ENCODE measurements around the gene B3GALT4.

B3GALT4 gene

DNA sequence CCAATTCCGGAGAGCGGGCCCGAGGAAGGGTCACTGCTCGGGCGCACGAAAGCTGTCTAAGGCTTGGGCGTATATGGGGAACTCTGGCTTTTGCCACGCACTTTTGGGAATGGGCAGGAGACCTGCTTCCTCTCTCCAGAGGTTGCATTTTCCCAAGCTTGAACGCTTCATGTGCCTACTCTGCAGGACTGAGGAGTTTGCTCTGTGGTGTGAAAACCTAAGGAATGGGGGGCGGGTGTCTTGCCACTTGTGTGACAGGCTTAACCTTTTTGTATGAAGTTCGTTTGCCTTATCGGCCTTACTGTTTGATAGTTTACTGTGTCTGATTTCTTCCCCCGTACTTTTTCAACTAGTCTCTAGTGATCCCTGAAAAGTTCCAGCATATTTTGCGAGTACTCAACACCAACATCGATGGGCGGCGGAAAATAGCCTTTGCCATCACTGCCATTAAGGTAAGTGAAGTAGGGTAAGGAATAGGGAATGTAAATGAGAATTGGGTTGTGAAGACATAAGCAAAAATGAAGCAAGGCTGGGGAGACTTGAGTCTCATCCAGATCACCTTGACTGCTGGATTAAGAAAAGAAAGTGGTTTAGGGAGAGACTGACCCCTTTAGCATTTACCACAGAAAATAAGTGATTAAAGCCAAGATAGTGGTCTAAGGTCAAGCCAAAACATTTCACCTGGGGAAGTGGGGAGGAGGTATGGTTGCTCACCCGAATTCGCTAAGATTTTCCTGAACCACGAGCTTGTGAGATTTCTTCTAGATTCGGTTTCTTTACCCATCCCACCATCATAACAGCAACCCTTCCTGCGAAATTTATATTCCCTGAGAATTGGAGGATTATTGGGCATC is 4.4 kb upstream of the B3GALT4 start:
- TF ChIP-seq, protein P1, sequence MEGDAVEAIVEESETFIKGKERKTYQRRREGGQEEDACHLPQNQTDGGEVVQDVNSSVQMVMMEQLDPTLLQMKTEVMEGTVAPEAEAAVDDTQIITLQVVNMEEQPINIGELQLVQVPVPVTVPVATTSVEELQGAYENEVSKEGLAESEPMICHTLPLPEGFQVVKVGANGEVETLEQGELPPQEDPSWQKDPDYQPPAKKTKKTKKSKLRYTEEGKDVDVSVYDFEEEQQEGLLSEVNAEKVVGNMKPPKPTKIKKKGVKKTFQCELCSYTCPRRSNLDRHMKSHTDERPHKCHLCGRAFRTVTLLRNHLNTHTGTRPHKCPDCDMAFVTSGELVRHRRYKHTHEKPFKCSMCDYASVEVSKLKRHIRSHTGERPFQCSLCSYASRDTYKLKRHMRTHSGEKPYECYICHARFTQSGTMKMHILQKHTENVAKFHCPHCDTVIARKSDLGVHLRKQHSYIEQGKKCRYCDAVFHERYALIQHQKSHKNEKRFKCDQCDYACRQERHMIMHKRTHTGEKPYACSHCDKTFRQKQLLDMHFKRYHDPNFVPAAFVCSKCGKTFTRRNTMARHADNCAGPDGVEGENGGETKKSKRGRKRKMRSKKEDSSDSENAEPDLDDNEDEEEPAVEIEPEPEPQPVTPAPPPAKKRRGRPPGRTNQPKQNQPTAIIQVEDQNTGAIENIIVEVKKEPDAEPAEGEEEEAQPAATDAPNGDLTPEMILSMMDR (IDR thresholded peaks at IDR 0.05; ENCODE audit: borderline replicate concordance, insufficient read depth, low read depth, low read length) = no peak
- peak overlapping the region; percentile 61 for H3K4me3 ChIP-seq (ENCODE audit: low read depth, low read length)

DNA sequence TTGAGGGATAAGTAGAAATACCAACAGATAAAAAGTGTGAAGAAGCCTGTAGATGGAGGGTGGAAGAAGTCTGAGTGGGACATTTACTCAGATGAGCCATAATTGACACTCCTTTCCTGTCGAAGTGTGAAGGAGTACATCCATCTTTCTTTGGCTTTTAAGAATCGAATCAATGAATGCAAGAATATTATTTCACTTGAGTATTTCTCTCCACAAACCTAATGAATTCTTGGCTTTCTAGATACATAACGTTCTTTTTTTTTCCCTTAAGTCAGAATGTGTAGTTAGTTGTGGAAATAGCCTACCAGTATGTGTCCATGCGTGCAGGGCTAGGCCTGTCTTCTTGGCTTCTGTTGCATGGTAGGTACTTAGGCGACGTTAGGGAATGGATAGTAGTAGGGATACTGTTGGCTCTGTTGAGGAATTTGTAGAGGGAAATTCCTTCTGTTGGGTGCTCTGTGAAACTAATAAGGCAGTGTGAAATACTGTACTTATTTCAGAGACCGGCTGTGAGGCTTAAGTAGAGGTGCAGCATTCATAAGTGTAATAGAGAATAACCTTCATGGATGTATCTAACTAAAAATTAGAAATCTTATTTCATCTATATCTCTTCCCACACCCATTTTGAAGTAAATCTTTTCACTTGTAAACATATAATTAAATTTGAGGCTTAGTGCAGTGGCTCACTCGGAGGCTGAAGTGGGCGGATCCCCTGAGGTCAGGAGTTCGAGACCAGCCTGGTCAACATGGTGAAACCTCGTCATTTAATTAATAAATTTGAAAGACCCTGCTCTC is 3.6 kb upstream of the B3GALT4 start:
- peak overlapping the region; percentile 61 for H3K4me3 ChIP-seq (ENCODE audit: low read depth, low read length)
- TF ChIP-seq, protein P1 (IDR thresholded peaks at IDR 0.05; ENCODE audit: borderline replicate concordance, insufficient read depth, low read depth, low read length) = no peak

DNA sequence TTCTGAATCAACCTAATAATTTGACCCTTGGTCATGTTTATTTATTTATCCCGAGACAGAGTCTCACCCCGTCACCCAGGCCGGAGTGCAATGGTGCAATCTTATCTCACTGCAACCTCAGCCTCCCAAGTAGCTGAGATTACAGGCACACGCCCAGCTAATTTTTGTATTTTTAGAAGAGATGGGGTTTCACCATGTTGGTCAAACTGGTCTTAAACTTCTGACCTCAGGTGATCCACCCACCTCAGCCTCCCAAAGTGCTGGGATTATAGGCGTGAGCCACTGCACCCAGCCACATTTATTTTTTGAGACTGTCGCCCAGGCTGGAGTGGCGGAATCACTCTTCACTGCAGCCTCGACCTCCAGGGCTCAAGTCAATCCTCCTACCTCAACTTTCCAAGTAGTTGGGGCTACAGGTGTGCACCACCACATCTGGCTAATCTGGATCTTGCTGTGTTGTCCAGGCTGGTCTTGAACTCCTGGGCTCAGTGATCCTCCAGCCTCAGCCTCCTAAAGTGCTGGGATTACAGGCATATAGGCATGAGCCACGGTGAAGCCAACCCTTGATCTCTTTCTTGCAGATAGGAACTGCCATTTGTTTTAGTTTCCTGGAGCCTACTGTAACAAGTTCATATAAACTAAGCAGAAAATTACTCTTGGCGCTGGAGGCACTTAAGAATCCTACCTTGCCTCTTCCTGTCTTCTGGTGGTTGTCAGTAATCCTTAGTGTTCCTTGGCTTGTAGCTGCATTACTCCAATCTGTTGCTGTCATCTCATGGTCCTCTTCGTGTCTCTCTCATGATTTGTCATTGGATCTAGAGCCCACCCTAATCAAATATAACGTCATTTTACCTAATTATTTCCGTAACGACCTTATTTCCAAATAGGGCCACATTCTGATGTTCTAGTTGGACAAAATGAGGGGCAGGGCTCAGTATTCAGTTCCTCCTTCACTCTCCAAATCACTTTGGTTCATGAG is 2.7 kb upstream of the B3GALT4 start:
- H3K4me3 ChIP-seq (ENCODE audit: low read depth, low read length) = peak overlapping the region; percentile 18
- TF ChIP-seq, protein P1 (IDR thresholded peaks at IDR 0.05; ENCODE audit: borderline replicate concordance, insufficient read depth, low read depth, low read length) = no peak

DNA sequence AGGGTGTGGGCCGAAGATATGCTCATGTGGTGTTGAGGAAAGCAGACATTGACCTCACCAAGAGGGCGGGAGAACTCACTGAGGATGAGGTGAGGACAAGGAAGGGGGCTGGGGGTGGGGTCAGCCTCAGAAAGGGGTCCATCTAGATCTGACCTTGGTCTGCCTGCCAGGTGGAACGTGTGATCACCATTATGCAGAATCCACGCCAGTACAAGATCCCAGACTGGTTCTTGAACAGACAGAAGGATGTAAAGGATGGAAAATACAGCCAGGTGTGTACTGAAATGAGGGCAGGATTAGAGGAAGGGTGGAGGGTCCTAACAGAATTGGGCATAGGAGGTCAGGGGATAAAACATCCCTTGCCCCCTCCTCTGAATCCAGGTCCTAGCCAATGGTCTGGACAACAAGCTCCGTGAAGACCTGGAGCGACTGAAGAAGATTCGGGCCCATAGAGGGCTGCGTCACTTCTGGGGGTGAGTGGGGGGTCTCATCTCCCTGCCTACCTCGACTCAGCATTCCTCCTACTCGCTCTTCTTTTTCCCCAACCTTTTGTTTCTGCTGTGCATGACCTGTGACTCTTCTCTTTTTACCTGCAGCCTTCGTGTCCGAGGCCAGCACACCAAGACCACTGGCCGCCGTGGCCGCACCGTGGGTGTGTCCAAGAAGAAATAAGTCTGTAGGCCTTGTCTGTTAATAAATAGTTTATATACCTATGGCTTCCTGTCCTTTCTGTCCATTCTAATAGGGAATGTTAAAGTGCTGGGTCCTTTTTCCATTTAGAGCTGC is 935 bp upstream of the B3GALT4 start:
- H3K4me3 ChIP-seq (ENCODE audit: low read depth, low read length) = peak overlapping the region; percentile 57

DNA sequence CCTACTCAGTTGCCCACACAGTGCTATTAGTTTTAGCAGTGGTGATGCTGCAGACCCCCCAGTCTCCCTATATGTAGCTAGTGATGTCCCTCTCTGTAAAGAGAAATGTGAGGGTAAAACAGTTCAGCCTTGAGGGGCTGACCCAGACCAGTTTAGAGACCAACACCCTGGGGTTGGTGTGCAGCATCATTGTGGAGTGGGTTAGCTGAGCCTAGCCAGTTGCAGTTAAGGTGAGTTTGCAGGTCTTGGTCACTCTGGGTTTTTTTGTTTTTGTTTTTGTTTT is 401 bp upstream of the B3GALT4 start:
- TF ChIP-seq, protein P1 (IDR thresholded peaks at IDR 0.05; ENCODE audit: borderline replicate concordance, insufficient read depth, low read depth, low read length) = no peak

DNA sequence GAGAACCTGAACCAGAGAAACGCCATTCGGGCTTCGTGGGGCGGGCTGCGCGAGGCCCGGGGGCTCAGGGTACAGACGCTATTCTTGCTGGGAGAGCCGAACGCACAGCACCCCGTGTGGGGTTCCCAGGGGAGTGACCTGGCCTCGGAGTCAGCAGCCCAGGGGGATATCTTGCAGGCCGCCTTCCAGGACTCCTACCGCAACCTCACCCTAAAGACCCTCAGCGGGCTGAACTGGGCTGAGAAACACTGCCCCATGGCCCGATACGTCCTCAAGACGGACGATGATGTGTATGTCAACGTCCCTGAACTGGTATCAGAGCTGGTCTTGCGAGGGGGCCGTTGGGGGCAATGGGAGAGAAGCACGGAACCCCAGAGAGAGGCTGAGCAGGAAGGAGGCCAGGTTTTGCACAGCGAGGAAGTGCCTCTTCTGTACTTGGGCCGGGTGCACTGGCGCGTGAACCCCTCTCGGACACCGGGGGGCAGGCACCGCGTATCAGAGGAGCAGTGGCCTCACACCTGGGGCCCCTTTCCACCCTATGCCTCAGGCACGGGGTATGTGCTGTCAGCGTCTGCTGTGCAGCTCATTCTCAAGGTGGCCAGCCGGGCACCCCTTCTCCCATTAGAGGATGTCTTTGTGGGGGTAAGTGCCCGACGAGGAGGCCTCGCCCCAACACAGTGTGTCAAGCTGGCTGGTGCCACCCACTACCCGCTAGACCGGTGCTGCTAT is 904 bp downstream of the B3GALT4 start:
- TF ChIP-seq, protein P1 (IDR thresholded peaks at IDR 0.05; ENCODE audit: borderline replicate concordance, insufficient read depth, low read depth, low read length) = no peak
- peak overlapping the region; percentile 57 for H3K4me3 ChIP-seq (ENCODE audit: low read depth, low read length)

More for the DNA sequence above, 401 bp upstream of the B3GALT4 start:
- peak overlapping the region; percentile 57 for H3K4me3 ChIP-seq (ENCODE audit: low read depth, low read length)

Data from GM12875 (cell line).